HG03280 (cell line): ENCODE measurements around the gene HLF.

ENCODE experiments used
- ATAC-seq: cut with Tn5 transposase; IDR thresholded peaks from one replicate; pipeline ENCODE4 v1.9.1; 2021; ENCODE audit warnings: mild to moderate bottlenecking, moderate library complexity; ENCODE audit not compliant: unreplicated experiment

The HLF gene

DNA sequence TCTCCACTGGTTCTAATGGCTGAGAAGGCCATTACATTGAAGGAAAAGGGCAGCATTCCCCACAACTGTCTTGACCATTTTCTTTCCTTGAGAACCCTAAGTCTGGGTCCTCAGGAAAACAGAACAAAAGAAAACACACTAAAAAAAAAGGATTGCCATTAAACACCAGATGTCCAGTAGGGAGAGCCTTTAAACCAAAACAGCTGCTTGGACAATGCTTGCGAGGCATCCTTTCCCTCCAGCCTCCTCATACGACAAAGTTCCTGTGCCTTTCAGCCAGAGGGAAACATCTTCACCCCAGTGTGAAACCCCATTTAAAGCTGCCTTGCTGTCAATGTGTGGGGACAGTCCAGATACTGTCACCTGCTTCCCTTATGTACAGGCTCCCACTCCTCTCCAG lies 82.6 kb downstream of the HLF start:
- ATAC-seq: no peak

DNA sequence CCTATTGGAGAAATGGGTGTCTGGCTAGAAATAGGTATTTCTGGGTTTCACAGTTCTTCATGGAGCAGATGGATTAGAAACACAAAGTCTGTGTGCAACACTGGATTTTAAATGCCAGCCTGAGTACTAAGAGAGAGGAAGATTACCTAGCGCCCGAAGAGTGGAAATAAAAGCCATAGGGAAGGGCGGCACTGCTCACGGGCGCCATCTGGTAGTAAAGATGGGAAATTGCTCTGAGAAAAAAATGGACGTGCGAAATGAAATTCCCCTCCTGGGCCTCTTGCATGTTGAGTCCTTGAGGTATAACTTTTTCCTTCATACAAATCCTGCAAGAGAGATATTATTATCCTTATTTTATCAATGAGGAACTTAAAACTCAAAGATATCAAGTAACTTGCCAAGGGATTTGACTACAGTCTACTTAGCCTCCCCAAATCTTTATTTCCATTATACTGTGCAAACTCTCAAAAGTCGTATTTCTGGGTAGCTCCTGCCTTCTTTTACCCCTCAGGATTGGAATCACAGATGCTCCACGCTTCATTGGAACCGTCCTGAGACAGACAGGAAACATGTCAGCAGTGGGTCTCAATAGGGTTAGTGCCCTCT lies 84.1 kb downstream of the HLF start:
- ATAC-seq: no peak

DNA sequence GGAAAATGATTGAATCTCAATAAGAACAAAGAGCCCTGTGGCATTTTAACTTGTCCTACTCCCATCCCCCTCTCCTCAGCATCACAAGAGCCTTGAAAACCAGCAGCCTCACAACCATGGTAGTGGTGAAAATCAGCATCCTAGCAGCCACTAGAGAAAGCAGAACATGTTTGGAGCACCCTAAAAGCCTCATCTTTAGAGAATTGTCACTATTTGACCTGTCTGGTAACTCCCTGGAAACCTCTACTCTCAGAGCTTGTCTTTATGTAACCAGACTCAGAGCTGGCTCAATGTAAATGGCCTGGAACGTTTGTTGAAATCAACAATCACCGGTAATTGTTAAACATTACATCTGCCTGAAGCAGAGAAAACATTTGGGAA lies 86.1 kb downstream of the HLF start:
- no peak for ATAC-seq

DNA sequence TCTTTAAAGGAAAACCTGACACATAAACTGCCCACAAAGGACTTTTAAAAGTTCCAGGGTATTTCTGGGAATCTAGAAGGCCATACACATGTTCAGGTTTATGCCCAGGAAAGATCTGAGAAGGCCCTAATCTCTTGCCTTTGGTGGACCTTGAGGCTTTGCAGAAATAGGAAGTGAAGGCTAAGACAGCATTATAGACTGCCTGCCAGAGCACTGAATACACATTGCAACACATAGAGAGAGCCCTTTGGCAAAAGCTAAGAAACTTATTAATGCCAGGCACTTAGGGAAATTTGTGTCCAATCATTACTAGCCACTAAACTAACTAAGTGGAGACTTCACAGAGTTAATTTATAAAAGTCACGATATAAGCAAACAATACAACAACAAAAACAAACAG lies 86.5 kb downstream of the HLF start:
- no peak for ATAC-seq

DNA sequence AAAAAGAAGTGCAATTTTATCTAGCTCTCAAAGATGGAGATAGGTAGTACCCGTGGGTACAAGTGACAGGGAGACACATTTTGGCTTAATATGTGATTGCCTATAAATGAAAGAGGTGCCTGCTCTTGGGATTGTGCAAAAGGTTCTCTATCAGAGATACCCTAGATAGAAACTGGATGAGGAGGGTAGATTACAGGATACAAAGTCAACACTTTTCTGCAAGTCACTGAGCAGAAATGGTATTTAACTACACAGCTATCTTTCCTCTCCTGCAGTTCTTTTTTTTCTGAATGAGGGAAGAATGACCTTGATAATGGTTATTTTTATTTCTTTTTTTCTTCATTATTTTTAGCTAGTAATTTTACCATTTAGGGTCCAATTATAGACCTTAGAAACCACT lies 89.2 kb downstream of the HLF start:
- ATAC-seq: no peak

DNA sequence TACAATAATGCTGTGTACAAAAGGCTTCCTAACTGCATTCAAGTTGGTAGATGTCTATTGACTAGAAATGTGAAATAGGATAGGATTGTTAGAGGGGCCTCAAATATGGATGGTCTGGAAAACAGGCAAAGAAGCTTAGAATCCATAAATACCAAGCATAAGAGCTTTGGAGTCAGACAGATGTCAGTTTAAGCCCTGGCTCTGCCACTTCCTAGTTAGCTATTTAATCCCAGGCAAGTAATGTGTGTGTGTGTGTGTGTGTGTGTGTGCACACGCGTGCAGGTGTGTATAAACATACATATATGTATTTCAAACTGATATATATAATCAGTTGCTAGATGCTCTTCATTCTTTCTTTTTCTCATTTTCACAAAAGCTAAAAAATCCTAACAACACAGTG lies 90.2 kb downstream of the HLF start:
- ATAC-seq: no peak

DNA sequence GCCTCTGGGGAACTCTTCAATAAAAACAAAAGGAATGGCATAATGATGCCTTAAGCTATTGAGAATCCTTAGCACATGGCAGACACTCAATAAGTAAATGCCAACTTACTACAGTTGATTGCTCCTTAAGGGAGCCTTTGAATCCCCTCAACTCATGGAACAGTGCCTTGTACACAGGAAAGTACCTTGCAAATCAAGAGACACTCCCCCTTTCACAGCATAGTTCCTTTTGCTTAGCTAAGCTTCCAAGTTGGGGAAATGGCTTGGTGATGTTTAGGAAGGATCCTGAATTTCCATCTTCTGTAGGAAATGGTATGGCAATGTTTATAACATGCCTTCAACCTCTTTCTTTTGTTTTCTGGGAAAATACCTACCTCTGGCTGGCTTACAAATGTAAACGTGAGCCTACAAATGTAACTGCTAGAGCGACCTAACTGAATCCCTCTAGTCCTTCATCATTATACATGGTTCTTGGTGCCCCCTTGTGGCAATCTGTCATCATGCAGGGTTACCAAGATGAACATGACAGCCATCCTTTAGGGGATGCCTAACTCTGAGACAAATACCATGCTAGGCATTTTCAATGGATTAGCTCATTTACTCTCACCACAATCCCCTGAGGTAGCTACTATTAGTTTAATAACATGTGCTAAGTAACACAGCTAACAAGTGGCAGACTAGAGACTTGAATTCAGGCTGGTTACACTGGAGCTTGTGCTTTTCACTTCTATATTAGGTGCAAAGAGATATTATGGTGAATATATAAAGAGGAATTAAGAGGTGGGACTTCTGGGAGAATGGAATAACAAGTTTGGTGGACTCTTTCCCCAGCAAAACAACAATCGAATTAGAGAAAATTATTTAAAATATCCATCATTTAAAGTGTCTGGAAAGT lies 91.9 kb downstream of the HLF start:
- ATAC-seq: peak; percentile 91

DNA sequence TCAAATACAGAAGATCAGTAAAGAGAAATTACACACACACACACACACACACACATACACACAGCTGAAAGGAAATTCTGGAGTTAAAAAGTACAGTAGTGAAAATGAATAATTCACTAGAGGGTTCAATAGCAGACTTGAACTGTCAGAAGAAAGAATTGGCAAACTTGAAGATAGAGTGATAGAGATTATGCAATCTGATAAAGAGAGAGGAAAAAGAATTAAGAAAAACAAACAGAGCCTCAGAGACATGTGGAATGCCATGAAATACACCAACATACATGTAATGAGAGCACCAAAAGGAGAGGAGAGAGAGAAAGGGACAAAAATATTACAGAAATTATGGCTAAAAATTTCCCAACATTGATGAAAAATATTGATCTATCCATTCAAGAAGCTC lies 96.2 kb downstream of the HLF start:
- ATAC-seq: no peak

DNA sequence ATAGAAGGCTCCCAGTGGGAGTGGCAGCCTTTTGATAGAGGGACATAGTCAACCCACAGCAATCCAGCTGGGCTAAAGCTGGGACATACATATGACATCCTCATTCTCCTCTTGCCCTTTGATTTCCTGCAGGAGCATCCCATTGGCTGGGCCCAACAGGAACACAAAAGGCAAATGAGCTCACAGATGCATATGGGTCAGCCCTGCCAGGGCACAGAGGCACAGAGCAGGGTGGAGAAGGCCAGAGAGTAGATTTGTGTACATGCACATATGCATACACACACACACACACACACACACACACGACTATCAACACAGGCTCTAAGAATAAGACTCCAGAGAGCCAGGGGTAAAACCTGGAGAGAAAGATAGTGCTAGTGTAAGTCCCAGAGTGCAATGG lies 98.3 kb downstream of the HLF start:
- no peak for ATAC-seq

DNA sequence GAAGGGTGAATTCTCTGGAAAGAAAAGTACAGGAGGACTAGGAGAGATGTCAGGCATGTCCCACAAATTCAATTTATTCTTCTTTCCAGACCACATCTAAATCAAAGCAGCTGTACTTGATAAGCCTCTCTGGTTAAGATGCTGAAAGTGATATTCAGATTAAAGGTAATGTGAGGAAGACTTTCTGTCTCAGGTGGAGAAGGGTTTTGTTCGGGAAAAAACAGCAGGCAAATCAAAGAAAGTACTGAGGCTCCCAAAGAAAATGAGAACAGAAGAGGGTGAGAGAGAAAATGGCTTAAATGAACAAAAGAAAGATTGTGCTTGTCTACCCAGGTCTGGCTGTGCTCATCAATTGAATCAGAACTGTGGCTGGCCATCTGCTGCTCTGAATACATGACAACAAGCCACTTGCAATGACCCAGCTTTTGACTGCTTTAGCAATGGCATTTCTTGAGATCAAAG lies 101.3 kb downstream of the HLF start:
- ATAC-seq: no peak

DNA sequence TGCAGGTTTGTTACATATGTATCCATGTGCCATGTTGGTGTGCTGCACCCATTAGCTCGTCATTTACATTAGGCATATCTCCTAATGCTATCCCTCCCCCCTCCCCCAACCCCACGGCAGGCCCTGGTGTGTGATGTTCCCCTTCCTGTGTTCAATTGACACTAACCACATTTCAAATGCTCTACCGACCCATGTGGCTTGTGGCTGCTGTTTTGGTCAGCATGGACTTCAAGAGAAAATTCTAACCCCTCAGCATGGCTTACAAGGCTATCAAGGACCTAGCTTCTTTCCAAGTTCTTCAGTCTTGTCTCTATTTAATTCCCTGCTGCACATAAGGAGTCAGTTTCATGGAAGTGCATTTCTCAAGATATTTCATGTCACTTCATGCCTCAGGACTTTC lies 103.9 kb downstream of the HLF start:
- no peak for ATAC-seq
